AG04450 (cell line): ENCODE data around the gene PTGDS. TPM values are rescaled to one million over a fixed set of nuclear protein-coding genes. Genes with fewer than 3 reads are reported as not detected.

ENCODE experiments used
- CTCF ChIA-PET: fragments of 300-600, 350-600 bp; formaldehyde crosslinking; extraction: SDS; loops from one replicate; lab custom pipeline; 2022; ENCODE audit warnings: antibody characterized with exemption, inconsistent platforms; lab: Charles Lee
- POLR2A ChIA-PET: fragments of 350-600 bp; formaldehyde crosslinking; extraction: SDS; loops from one replicate; lab custom pipeline; 2021; ENCODE audit warnings: antibody characterized with exemption, inconsistent platforms; lab: Yijun Ruan, JAX
- DNase-seq: peaks from one replicate; pipeline ENCODE4 v3.0.0-alpha.2; 2011; ENCODE audit warnings: low read depth, low spot score
- H3K27ac ChIP-seq: one replicate; pipeline ENCODE4 v1.5.1; 2012; ENCODE audit warnings: low read depth, low read length, control low read depth
- H3K27me3 ChIP-seq: one replicate; pipeline ENCODE4 v1.6.0; 2012; ENCODE audit warnings: low read length; ENCODE audit not compliant: control insufficient read depth, insufficient read depth
- H3K4me3 ChIP-seq: 2 replicates; pipeline ENCODE4 v1.5.1; 2011; ENCODE audit warnings: mild to moderate bottlenecking, low read depth, low read length, control low read depth
- H3K9me3 ChIP-seq: 2 replicates; pipeline ENCODE4 v1.5.1; 2012; ENCODE audit warnings: low read length; ENCODE audit not compliant: control insufficient read depth, insufficient read depth
- polyA plus RNA-seq: library from polyadenylated mRNA; depleted of rRNA; stranded (reverse); fragments of >200 nt; gene quantifications from 2 replicates; pipeline ENCODE4 v1.2.3, GENCODE V29; 2011
- TF ChIP-seq, protein P1 (sequence below): IDR thresholded peaks from 2 replicates; pipeline ENCODE4 v1.5.1; 2011; ENCODE audit warnings: low read depth, low read length, control low read depth, inconsistent platforms

Gene PTGDS
- polyA plus RNA-seq, 1 experiment = 7.8 TPM

DNA sequence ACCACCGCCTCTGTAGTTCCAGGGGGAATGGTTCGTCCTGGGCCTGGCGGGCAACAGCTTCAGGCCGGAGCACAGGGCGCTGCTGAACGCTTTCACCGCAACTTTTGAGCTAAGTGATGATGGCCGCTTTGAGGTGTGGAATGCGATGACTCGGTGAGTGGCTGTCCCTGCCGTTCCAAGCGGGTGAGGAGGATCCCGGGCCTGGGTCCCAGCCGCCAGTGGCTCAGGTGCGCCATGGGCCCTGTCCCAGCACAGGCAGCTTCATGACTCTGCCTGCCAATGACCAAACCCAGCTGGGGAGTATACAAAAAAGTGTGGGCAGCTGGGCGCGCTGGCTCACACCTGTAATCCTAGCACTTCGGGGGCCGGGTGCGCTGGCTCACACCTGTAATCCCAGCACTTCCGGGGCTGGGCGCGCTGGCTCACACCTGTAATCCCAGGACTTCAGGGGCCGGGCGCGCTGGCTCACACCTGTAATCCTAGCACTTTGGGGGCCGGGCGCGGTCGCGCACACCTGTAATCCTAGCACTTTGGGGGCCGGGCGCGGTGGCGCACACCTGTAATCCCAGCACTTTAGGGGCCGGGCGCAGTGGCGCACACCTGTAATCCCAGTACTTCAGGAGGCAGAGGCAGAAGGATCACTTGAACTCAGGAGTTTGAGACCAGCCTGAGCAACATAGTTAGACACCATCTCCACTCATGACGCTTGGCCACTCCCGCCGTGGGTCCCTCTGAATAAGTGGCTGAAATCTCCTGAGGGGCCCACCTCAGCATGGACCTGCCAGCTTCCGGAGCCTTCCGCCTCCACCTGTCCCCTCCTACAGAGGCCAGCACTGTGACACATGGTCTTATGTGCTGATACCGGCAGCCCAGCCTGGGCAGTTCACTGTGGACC lies 24.2 kb upstream of the PTGDS start:
- Histone ChIP-seq H3K4me3 (no peak overlapping the region), H3K9me3 (no peaks in the 10 kb centered on the region; the same call in 1 of the 2 replicates), H3K27me3 (peaks cover 8% of the 10 kb centered on the region), H3K27ac (no peak overlapping the region)
- TF ChIP-seq, protein P1, sequence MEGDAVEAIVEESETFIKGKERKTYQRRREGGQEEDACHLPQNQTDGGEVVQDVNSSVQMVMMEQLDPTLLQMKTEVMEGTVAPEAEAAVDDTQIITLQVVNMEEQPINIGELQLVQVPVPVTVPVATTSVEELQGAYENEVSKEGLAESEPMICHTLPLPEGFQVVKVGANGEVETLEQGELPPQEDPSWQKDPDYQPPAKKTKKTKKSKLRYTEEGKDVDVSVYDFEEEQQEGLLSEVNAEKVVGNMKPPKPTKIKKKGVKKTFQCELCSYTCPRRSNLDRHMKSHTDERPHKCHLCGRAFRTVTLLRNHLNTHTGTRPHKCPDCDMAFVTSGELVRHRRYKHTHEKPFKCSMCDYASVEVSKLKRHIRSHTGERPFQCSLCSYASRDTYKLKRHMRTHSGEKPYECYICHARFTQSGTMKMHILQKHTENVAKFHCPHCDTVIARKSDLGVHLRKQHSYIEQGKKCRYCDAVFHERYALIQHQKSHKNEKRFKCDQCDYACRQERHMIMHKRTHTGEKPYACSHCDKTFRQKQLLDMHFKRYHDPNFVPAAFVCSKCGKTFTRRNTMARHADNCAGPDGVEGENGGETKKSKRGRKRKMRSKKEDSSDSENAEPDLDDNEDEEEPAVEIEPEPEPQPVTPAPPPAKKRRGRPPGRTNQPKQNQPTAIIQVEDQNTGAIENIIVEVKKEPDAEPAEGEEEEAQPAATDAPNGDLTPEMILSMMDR = no peak
- POLR2A ChIA-PET = no interaction called here
- CTCF ChIA-PET = interaction anchor here (1.4 kb wide), 1 partner anchor 82 kb away, joined by 6 read pairs; no protein-coding TSS in a partner anchor
- no peak for DNase-seq

DNA sequence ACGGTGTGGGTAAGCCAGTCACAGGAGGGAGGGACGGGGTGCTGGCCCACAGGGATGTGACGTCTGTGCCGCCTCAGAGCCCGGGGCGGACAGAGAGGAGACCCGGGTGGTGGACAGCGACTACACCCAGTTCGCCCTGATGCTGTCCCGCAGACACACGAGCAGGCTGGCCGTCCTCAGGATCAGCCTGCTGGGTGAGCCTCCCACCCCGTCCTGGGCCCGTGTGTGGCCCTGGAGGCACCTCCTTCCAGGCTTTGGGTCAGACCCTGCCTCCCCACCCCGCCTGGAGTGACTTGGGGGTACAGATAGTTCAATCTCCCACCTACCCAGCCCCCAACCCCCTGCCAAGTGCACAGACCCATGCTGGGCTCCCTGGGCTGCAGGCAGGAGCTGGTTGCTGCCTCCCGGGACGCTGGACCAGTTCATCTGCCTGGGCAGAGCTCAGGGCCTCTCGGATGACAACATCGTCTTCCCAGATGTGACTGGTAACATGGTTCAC lies 23.5 kb upstream of the PTGDS start:
- H3K4me3 ChIP-seq = no peak overlapping the region
- H3K27ac ChIP-seq = no peak overlapping the region
- CTCF ChIA-PET = interaction anchor here (1.5 kb wide), 1 partner anchor 76 kb away, joined by 7 read pairs; no protein-coding TSS in a partner anchor
- POLR2A ChIA-PET = no interaction called here
- no peaks in the 10 kb centered on the region; the same call in 1 of the 2 replicates for H3K9me3 ChIP-seq
- TF ChIP-seq, protein P1 = no peak
- H3K27me3 ChIP-seq = peaks cover 12% of the 10 kb centered on the region
- no peak for DNase-seq

GRCh38 chr9:136954270-136955083 lies 22.8 kb upstream of the PTGDS start:
- ChIA-PET CTCF (interaction anchor here (1.5 kb wide), 1 partner anchor 75 kb away, joined by 7 read pairs; no protein-coding TSS in a partner anchor), POLR2A (no interaction called here)
- no peak overlapping the region for H3K27ac ChIP-seq
- no peaks in the 10 kb centered on the region; the same call in 1 of the 2 replicates for H3K9me3 ChIP-seq
- H3K27me3 ChIP-seq = peaks cover 12% of the 10 kb centered on the region
- TF ChIP-seq, protein P1 = no peak
- DNase-seq = no peak
- H3K4me3 ChIP-seq = no peak overlapping the region

GRCh38 chr9:136955202-136955942 lies 21.9 kb upstream of the PTGDS start:
- Histone ChIP-seq H3K9me3 (no peaks in the 10 kb centered on the region; the same call in 1 of the 2 replicates), H3K27me3 (peaks cover 14% of the 10 kb centered on the region), H3K4me3 (no peak overlapping the region), H3K27ac (no peak overlapping the region)
- no peak for DNase-seq
- POLR2A ChIA-PET = no interaction called here
- CTCF ChIA-PET = interaction anchor here (1.5 kb wide), 1 partner anchor 74 kb away, joined by 7 read pairs; no protein-coding TSS in a partner anchor
- TF ChIP-seq, protein P1 = no peak
